H9 (cell line): Measurements from ENCODE around the gene CRACR2B. TPM values are rescaled to one million over a fixed set of nuclear protein-coding genes. Genes with fewer than 3 reads are reported as not detected.
A peak's percentile ranks its signal among the peaks of the same experiment; 100 is the strongest.

ENCODE experiments used
- DNase-seq: peaks from one replicate; pipeline ENCODE4 v3.0.0-alpha.2; 2017
- H2AFZ ChIP-seq: one replicate; pipeline ENCODE4 v1.6.1; 2013; ENCODE audit warnings: mild to moderate bottlenecking, low read length, control low read depth, moderate library complexity
- H2AK5ac ChIP-seq: 2 replicates; pipeline ENCODE4 v1.6.1; 2013; ENCODE audit warnings: low read length, control low read depth, mixed read lengths; ENCODE audit not compliant: insufficient read length
- H2BK120ac ChIP-seq: one replicate; pipeline ENCODE4 v1.6.1; 2013; ENCODE audit warnings: low read depth, mild to moderate bottlenecking, low read length, control low read depth, inconsistent platforms; ENCODE audit not compliant: poor library complexity, severe bottlenecking
- H2BK12ac ChIP-seq: 2 replicates; pipeline ENCODE4 v1.6.1; 2013; ENCODE audit warnings: low read length, control low read depth, mixed read lengths, low read depth; ENCODE audit not compliant: insufficient read length
- H2BK15ac ChIP-seq: 2 replicates; pipeline ENCODE4 v1.6.1; 2013; ENCODE audit warnings: low read depth, low read length, control low read depth
- H2BK20ac ChIP-seq: one replicate; pipeline ENCODE4 v1.6.1; 2013; ENCODE audit warnings: low read depth, mild to moderate bottlenecking, low read length, control low read depth, inconsistent platforms; ENCODE audit not compliant: poor library complexity, severe bottlenecking
- H2BK5ac ChIP-seq: 2 replicates; pipeline ENCODE4 v1.6.1; 2013; ENCODE audit warnings: low read length, control low read depth, mixed read lengths; ENCODE audit not compliant: insufficient read length
- H3K14ac ChIP-seq: 2 replicates; pipeline ENCODE4 v1.6.1; 2013; ENCODE audit warnings: low read length, control low read depth; ENCODE audit not compliant: insufficient read depth
- H3K18ac ChIP-seq: 2 replicates; pipeline ENCODE4 v1.6.1; 2013; ENCODE audit warnings: low read depth, mild to moderate bottlenecking, mixed read lengths, low read length, control low read depth; ENCODE audit not compliant: insufficient read length
- H3K23ac ChIP-seq: 2 replicates; pipeline ENCODE4 v1.6.1; 2013; ENCODE audit warnings: low read length, control low read depth, mixed read lengths, low read depth; ENCODE audit not compliant: insufficient read length
- H3K23me2 ChIP-seq: 2 replicates; pipeline ENCODE4 v1.6.1; 2013; ENCODE audit warnings: low read depth, mild to moderate bottlenecking, mixed read lengths, low read length, control low read depth; ENCODE audit not compliant: insufficient read length, poor library complexity, severe bottlenecking
- H3K27ac ChIP-seq: 2 replicates; pipeline ENCODE4 v1.5.1; 2013; ENCODE audit warnings: low read length, control low read depth, mixed read lengths, low read depth; ENCODE audit not compliant: insufficient read length
- H3K27me3 ChIP-seq: 2 replicates; pipeline ENCODE4 v1.6.1; 2013; ENCODE audit warnings: low read length, control low read depth, inconsistent platforms; ENCODE audit not compliant: insufficient read depth
- H3K4ac ChIP-seq: 2 replicates; pipeline ENCODE4 v1.6.1; 2013; ENCODE audit warnings: low read depth, mild to moderate bottlenecking, control low read depth, inconsistent platforms, low read length, moderate library complexity
- H3K4me1 ChIP-seq: 2 replicates; pipeline ENCODE4 v1.6.1; 2013; ENCODE audit warnings: low read length, control low read depth, inconsistent platforms; ENCODE audit not compliant: insufficient read depth
- H3K4me2 ChIP-seq: 2 replicates; pipeline ENCODE4 v1.6.1; 2013; ENCODE audit warnings: low read length, control low read depth, mixed read lengths; ENCODE audit not compliant: insufficient read length, insufficient read depth
- H3K56ac ChIP-seq: 2 replicates; pipeline ENCODE4 v1.6.1; 2013; ENCODE audit warnings: low read depth, mild to moderate bottlenecking, mixed read lengths, low read length, control low read depth; ENCODE audit not compliant: insufficient read length
- H3K79me1 ChIP-seq: 2 replicates; pipeline ENCODE4 v1.6.1; 2013; ENCODE audit warnings: low read depth, mild to moderate bottlenecking, moderate library complexity, low read length, control low read depth, inconsistent platforms; ENCODE audit not compliant: insufficient read depth, poor library complexity, severe bottlenecking
- H3K79me2 ChIP-seq: 2 replicates; pipeline ENCODE4 v1.6.1; 2013; ENCODE audit warnings: low read length, control low read depth, inconsistent platforms; ENCODE audit not compliant: insufficient read depth
- H3K9ac ChIP-seq: 2 replicates; pipeline ENCODE4 v1.6.1; 2013; ENCODE audit warnings: low read length, control low read depth, mixed read lengths; ENCODE audit not compliant: insufficient read length; ENCODE audit errors: extremely low read depth
- H3K9me3 ChIP-seq: one replicate; pipeline ENCODE4 v1.6.1; 2013; ENCODE audit warnings: low read depth, low read length, inconsistent platforms; ENCODE audit not compliant: control insufficient read depth
- H3T11ph ChIP-seq: one replicate; pipeline ENCODE4 v1.6.1; 2013; ENCODE audit warnings: mild to moderate bottlenecking, low read length, control low read depth, inconsistent platforms
- H4K20me1 ChIP-seq: one replicate; pipeline ENCODE4 v1.6.1; 2013; ENCODE audit not compliant: control insufficient read depth, insufficient read length, insufficient read depth
- H4K5ac ChIP-seq: 2 replicates; pipeline ENCODE4 v1.6.1; 2013; ENCODE audit warnings: low read depth, mild to moderate bottlenecking, mixed read lengths, low read length, control low read depth; ENCODE audit not compliant: insufficient read length
- H4K8ac ChIP-seq: replicated peaks from 2 replicates; pipeline ENCODE4 v1.6.1; 2013; ENCODE audit warnings: low read length, control low read depth, mixed read lengths, low read depth; ENCODE audit not compliant: insufficient read length
- H4K91ac ChIP-seq: 2 replicates; pipeline ENCODE4 v1.6.1; 2013; ENCODE audit warnings: low read depth, mild to moderate bottlenecking, moderate library complexity, mixed read lengths, low read length, control low read depth; ENCODE audit not compliant: insufficient read length
- H3K27ac Mint-ChIP-seq, 3 experiments: 2 replicates in 2 of 3; 3 replicates in 1 of 3; pipeline ENCODE4 v1.8.0; 2020 to 2021; ENCODE audit warnings: mixed read lengths in 3 of 3, mild to moderate bottlenecking in 1 of 3, moderate library complexity in 1 of 3
- H3K27me3 Mint-ChIP-seq: 2 replicates; pipeline ENCODE4 v1.8.0; 2021; ENCODE audit warnings: low read depth, mild to moderate bottlenecking, moderate library complexity, mixed read lengths
- H3K36me3 Mint-ChIP-seq, 3 experiments: 2 replicates in 2 of 3; 3 replicates in 1 of 3; pipeline ENCODE4 v1.8.0; 2020 to 2021; ENCODE audit warnings: low read depth in 3 of 3, mixed read lengths in 3 of 3; ENCODE audit not compliant: insufficient read depth in 1 of 3
- H3K4me1 Mint-ChIP-seq, 2 experiments: 2 replicates each; pipeline ENCODE4 v1.8.0; 2020; ENCODE audit warnings: mixed read lengths in 2 of 2
- H3K4me3 Mint-ChIP-seq, 2 experiments: 2 replicates in 1 of 2; 3 replicates in 1 of 2; pipeline ENCODE4 v1.8.0; 2020 to 2021; ENCODE audit warnings: mild to moderate bottlenecking in 2 of 2, mixed read lengths in 2 of 2, moderate library complexity in 1 of 2
- H3K9me3 Mint-ChIP-seq, 2 experiments: 2 replicates in 1 of 2; 3 replicates in 1 of 2; pipeline ENCODE4 v1.8.0; 2020; ENCODE audit warnings: mild to moderate bottlenecking in 2 of 2, mixed read lengths in 2 of 2, moderate library complexity in 1 of 2
- WGBS: extraction: QIAGEN DNeasy Blood & Tissue Kit; methylation state at CpG from one replicate; pipeline ENCODE4 v1.1.7; 2013; ENCODE audit warnings: missing lambda C conversion rate, low lambda C conversion rate, mixed read lengths; ENCODE audit not compliant: insufficient read length; ENCODE audit errors: extremely low coverage; 5-methylcytosine and 5-hydroxymethylcytosine counted together
- total RNA-seq: library from RNA; stranded (reverse); gene quantifications from 2 replicates; pipeline ENCODE4 v1.2.1, GENCODE V29; 2021
- TF ChIP-seq, protein P1 (sequence below): fragments of 200-600 bp; sonication (generic); conservative IDR thresholded peaks from 3 replicates; pipeline ENCODE4 v1.8.0; 2021; ENCODE audit warnings: antibody characterized with exemption, mild to moderate bottlenecking

The CRACR2B gene
- total RNA-seq, 1 experiment from 2014 or later: 29.0 TPM

DNA sequence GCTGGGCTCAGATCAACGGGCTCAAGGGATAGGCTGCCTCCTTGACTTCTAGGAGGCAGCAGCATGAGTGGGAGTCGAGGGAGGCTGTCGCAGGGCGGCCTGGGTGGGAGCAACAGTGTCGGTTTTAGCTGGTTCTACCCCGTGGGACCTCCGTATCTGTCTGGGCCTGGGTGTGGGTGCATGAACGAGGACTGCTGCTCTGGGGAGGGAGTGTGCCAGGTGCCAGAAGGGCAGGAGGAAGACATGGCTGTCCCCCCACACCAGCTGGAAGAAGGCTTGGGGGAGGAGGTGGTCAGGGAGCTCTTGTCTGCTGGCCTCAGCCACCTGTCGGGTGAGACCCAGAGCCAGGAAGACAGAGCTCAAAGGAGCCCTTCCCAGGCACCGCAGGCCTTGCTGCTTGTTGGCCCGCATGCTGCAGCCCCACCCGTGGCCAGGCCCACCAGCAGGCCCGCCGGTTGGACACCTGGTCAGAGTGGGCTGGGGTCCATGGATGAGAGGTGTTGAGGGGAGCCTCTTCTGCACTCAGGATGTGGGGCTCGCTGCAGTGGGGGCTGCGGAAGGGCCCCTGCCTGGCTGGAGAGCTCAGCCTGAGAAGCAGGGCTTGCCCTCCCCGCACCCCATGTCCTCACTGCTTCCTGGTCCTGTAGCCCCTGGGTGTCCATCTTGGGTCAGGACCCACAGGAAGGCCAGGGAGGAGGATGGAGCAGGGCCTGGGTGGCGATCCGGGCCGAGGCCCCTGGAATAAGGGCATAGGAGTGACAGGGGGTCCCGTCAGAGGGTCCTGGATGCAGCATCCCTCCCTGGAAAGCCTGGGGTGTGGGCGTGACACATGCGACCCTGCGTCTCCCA is 41.3 kb upstream of the CRACR2B start:
- Histone ChIP-seq H2AFZ (no peak overlapping the region), H4K8ac (no peak overlapping the region), H3K27me3 (no peaks in the 10 kb centered on the region), H3K14ac (no peak overlapping the region; the same call in 1 of the 2 replicates), H3K23me2 (peaks cover 4% of the 10 kb centered on the region), H2BK20ac (no peak overlapping the region), H2AK5ac (no peak overlapping the region), H2BK5ac (no peak overlapping the region), H3K4me1 (peaks cover 2% of the 10 kb centered on the region; the same call in 1 of the 2 replicates), H2BK12ac (no peak overlapping the region), H4K20me1 (no peaks in the 10 kb centered on the region), H4K5ac (no peak overlapping the region), H3K18ac (no peak overlapping the region), H3K9ac (no peak overlapping the region), H3K79me1 (no peaks in the 10 kb centered on the region), H3K4ac (no peak overlapping the region), H3T11ph (no peak overlapping the region), H3K4me2 (no peak overlapping the region), H3K79me2 (no peaks in the 10 kb centered on the region), H2BK120ac (no peak overlapping the region), H2BK15ac (no peak overlapping the region), H3K9me3 (no peaks in the 10 kb centered on the region), H3K56ac (no peak overlapping the region), H4K91ac (no peak overlapping the region), H3K23ac (no peak overlapping the region), H3K27ac (no peak overlapping the region)
- peak overlapping the region in 2 of 3 experiments; percentile 76 to 81; a peak in 3 of 7 replicates for H3K27ac Mint-ChIP-seq
- peaks cover 23 to 44% of the 10 kb centered on the region in 2 experiments for H3K4me1 Mint-ChIP-seq
- TF ChIP-seq, protein P1, sequence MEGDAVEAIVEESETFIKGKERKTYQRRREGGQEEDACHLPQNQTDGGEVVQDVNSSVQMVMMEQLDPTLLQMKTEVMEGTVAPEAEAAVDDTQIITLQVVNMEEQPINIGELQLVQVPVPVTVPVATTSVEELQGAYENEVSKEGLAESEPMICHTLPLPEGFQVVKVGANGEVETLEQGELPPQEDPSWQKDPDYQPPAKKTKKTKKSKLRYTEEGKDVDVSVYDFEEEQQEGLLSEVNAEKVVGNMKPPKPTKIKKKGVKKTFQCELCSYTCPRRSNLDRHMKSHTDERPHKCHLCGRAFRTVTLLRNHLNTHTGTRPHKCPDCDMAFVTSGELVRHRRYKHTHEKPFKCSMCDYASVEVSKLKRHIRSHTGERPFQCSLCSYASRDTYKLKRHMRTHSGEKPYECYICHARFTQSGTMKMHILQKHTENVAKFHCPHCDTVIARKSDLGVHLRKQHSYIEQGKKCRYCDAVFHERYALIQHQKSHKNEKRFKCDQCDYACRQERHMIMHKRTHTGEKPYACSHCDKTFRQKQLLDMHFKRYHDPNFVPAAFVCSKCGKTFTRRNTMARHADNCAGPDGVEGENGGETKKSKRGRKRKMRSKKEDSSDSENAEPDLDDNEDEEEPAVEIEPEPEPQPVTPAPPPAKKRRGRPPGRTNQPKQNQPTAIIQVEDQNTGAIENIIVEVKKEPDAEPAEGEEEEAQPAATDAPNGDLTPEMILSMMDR: no peak
- peaks cover 3 to 10% (median 4%) of the 10 kb centered on the region in 3 experiments; a peak in 5 of 7 replicates for H3K36me3 Mint-ChIP-seq
- no CpG with 5 or more reads among the region's 24 CpGs for WGBS
- no peak for DNase-seq
- peak overlapping the region in 1 of 2 experiments; percentile 9; a peak in 1 of 5 replicates for H3K4me3 Mint-ChIP-seq
- peaks cover 10% of the 10 kb centered on the region for H3K27me3 Mint-ChIP-seq
- H3K9me3 Mint-ChIP-seq: no peaks in the 10 kb centered on the region
